ENCODE data around the gene TMED10. TPM values are rescaled to one million over a fixed set of nuclear protein-coding genes. Genes with fewer than 3 reads are reported as not detected.

Gene TMED10
- total RNA-seq, 6 experiments from 2014 or later: 205 to 296 (median 279) TPM

DNA sequence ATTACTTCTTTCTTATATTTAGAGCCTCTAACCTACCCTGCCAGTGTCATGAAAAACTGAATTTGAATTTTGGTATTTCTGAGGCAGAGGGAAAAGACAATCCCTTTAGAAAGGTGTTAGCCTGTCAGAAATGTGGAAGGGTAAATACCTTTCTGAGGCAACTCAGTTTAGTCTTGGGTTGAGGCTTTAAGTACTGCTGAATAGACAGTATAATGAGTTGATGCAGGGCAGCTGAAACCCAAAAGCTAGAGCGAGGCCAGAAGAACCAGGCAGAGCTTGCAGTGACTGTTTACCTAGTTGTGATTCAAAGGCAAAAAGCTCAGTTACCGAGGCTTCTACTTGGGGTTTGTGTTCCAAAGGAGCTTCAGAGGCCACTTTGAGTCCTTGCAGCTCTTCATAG is 88.3 kb downstream of the TMED10 start:
- 72% methylated on average over 2 of the region's 2 CpGs for WGBS (ENCODE audit: insufficient coverage, low coverage, low lambda C conversion rate, missing lambda C conversion rate)
- intact Hi-C loops (cut with DNase I): loop anchor here in 1 of 2 donors (10.0 kb wide), 1 partner anchor 143 kb away; no protein-coding TSS in a partner anchor
- Histone ChIP-seq H3K27me3 (no peaks in the 10 kb centered on the region), H3K36me3 (peaks cover 0 to 77% (median 44%) of the 10 kb centered on the region in 4 donors), H3K4me1 (no peaks in the 10 kb centered on the region), H3K9me3 (no peaks in the 10 kb centered on the region), H3K4me3 (no peak overlapping the region), H3K27ac (no peak overlapping the region)
- TF ChIP-seq POLR2A (IDR thresholded peaks at IDR 0.05): no peak
- TF ChIP-seq, protein P1, sequence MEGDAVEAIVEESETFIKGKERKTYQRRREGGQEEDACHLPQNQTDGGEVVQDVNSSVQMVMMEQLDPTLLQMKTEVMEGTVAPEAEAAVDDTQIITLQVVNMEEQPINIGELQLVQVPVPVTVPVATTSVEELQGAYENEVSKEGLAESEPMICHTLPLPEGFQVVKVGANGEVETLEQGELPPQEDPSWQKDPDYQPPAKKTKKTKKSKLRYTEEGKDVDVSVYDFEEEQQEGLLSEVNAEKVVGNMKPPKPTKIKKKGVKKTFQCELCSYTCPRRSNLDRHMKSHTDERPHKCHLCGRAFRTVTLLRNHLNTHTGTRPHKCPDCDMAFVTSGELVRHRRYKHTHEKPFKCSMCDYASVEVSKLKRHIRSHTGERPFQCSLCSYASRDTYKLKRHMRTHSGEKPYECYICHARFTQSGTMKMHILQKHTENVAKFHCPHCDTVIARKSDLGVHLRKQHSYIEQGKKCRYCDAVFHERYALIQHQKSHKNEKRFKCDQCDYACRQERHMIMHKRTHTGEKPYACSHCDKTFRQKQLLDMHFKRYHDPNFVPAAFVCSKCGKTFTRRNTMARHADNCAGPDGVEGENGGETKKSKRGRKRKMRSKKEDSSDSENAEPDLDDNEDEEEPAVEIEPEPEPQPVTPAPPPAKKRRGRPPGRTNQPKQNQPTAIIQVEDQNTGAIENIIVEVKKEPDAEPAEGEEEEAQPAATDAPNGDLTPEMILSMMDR (IDR thresholded peaks at IDR 0.05): no peak
- DNase-seq (no peak), ATAC-seq (no peak)

DNA sequence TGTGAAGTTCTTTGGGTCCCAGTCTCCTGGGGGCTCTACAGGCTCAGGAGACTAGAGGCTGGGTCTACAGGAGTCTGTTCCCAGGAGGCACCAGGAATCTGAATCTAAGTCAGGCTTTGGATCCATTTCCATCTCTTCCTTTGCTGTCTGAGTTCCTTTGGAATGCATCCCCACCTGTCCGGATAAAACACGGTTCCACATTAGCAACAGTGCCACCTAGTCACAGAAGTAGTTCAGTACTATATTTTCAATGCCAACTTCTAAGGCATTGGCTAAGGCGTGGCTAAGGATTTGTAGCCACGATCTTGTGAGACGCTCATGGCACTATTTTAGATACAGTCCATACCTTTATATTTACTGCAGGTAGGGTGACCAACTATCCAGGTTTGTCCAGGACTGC is 91.9 kb downstream of the TMED10 start:
- H3K9me3 ChIP-seq: no peaks in the 10 kb centered on the region
- TF ChIP-seq POLR2A (IDR thresholded peaks at IDR 0.05): no peak
- TF ChIP-seq, protein P1 (IDR thresholded peaks at IDR 0.05): peak; percentile 11 to 43 (median 22)
- H3K27ac ChIP-seq: no peak overlapping the region
- H3K36me3 ChIP-seq: peaks cover 0 to 60% (median 36%) of the 10 kb centered on the region in 4 donors
- H3K27me3 ChIP-seq: no peaks in the 10 kb centered on the region
- 50% methylated on average over 5 of the region's 5 CpGs for WGBS (ENCODE audit: insufficient coverage, low coverage, low lambda C conversion rate, missing lambda C conversion rate)
- DNase-seq (no peak), ATAC-seq (peak; percentile 44 to 60 (median 57))
- intact Hi-C loops (cut with DNase I): loop anchor here in 1 of 2 donors (10.0 kb wide), 1 partner anchor 140 kb away; no protein-coding TSS in a partner anchor
- no peak overlapping the region for H3K4me3 ChIP-seq
- H3K4me1 ChIP-seq: no peaks in the 10 kb centered on the region

DNA sequence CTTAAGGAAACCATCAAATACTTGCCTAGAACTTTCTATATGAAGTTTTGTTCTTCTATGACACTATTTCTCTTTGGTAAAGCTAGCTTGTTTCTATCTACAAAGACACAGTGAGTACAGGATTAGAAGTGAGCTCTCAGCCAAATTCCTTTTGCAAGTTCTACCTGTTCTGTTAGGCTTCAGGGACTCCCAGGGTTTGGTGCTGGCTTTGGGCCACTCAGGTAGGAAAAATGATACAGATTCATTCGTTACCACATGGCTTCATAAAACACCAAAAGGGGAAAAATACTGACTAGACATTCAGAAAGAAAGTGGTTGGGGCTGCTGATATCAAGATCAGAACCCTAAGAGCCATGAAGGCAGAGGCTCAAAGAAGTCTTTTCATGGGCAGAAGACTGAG is 93.1 kb downstream of the TMED10 start:
- WGBS (ENCODE audit: insufficient coverage, low coverage, low lambda C conversion rate, missing lambda C conversion rate): 71% methylated on average over 1 of the region's 1 CpG
- intact Hi-C loops (cut with DNase I): loop anchor here in 1 of 2 donors (10.0 kb wide), 1 partner anchor 138 kb away; no protein-coding TSS in a partner anchor
- no peak for ATAC-seq

DNA sequence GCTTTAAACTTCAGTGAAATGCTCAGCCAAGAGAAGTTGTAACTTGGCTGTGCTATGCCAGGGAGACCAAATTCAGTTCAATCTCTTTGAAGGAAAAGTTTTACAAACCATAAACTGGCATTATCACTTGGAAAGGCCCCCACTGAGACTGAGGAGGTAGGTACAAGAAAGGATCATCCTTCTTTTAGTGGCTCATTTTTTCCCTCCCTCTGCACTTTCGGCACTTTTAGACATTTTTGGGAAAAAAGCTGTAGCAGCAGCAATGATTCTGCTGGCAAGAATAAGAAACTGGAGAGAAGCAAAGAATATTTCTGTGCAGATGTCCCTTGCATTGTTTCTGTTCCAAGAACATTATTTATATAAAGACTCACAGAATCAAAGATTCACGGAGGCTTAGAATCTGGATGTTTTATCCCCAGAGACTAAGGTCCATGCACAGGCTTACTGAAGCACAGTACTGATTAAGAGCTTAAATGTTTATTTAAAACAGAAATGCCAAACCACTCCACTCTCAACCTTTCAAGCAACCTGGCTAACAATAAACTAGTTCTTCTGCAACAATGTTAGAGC is 94.7 kb downstream of the TMED10 start:
- Histone ChIP-seq H3K27ac (no peak overlapping the region), H3K4me1 (no peaks in the 10 kb centered on the region), H3K9me3 (no peaks in the 10 kb centered on the region), H3K4me3 (no peak overlapping the region), H3K36me3 (peaks cover 0 to 44% (median 22%) of the 10 kb centered on the region in 4 donors), H3K27me3 (no peaks in the 10 kb centered on the region)
- ATAC-seq (no peak), DNase-seq (no peak)
- no peak for TF ChIP-seq POLR2A (IDR thresholded peaks at IDR 0.05)
- TF ChIP-seq, protein P1 (IDR thresholded peaks at IDR 0.05): no peak
- intact Hi-C loops (cut with DNase I): loop anchor here in 1 of 2 donors (10.0 kb wide), 1 partner anchor 137 kb away; no protein-coding TSS in a partner anchor
- WGBS (ENCODE audit: insufficient coverage, low coverage, low lambda C conversion rate, missing lambda C conversion rate): 43% methylated on average over 2 of the region's 2 CpGs

More for the DNA sequence above, 93.1 kb downstream of the TMED10 start:
- H3K9me3 ChIP-seq: no peaks in the 10 kb centered on the region
- no peak for DNase-seq
- no peak overlapping the region for H3K27ac ChIP-seq
- TF ChIP-seq, protein P1 (IDR thresholded peaks at IDR 0.05): no peak
- TF ChIP-seq POLR2A (IDR thresholded peaks at IDR 0.05): no peak
- peaks cover 0 to 59% (median 35%) of the 10 kb centered on the region in 4 donors for H3K36me3 ChIP-seq
- no peaks in the 10 kb centered on the region for H3K27me3 ChIP-seq
- no peaks in the 10 kb centered on the region for H3K4me1 ChIP-seq
- no peak overlapping the region for H3K4me3 ChIP-seq

Small RNA genes within 50 kb of the gene (small RNA-seq; reads per million reads assigned to genes)
- gene HIF1AP1 (0 reads per million in 2 experiments), gene RNU4ATAC14P (0 reads per million in 2 experiments)

Other genes starting within 250 kb of the TMED10 start
- gene PGF, start 221.0 kb downstream of the TMED10 start, total RNA-seq: 1 to 10 TPM in 5 of 6 experiments, under 1 TPM in 1; 0.55 to 4.2 (median 2.1) TPM
- gene EIF2B2, start 173.7 kb downstream of the TMED10 start, total RNA-seq: 10 to 100 TPM; 16.1 to 37.5 (median 20.1) TPM
- gene MLH3, start 125.1 kb downstream of the TMED10 start, total RNA-seq: 10 to 100 TPM in 5 of 6 experiments, 1 to 10 TPM in 1; 9.6 to 20.2 (median 13.2) TPM
- 1 to 10 TPM; 1.7 to 6.6 (median 3.6) TPM for gene ACYP1, start 112.6 kb downstream of the TMED10 start, total RNA-seq
- gene ZC2HC1C, start 107.0 kb downstream of the TMED10 start, total RNA-seq: 1 to 10 TPM; 2.1 to 9.6 (median 3.1) TPM
- 10 to 100 TPM; 22.2 to 56.8 (median 39.6) TPM for gene NEK9, start 49.6 kb downstream of the TMED10 start, total RNA-seq
- gene FOS, start 102.2 kb upstream of the TMED10 start, total RNA-seq: 100 to 1,000 TPM in 1 of 6 experiments, 10 to 100 TPM in 4, 1 to 10 TPM in 1; 9.9 to 151 (median 49.5) TPM

Data from right lobe of liver (tissue), 6 donors.